ENCODE results near the gene CD2BP2.
A peak's percentile ranks its signal among the peaks of the same experiment; 100 is the strongest.
"Not testable (repeated sequence)": the region's sequence is repeated elsewhere in the genome, so short reads cannot be mapped to it uniquely, and the experiment has no call there.

CD2BP2 gene

GRCh38 chr16:30398661-30399434, 43.7 kb upstream of the CD2BP2 start:
- Histone ChIP-seq H3K79me2 (ENCODE audit: low read length) (peaks cover 25% of the 10 kb centered on the region), H3K36me3 (replicated peaks; ENCODE audit: insufficient read depth, low read length) (0 out of 2 replicates have a peak, but pooled peaks cover 2% of the 10 kb centered on the region), H2AFZ (ENCODE audit: low read length) (no peak overlapping the region), H3K4me2 (ENCODE audit: low read depth, low read length) (no peak overlapping the region), H3K4me1 (ENCODE audit: low read length) (0 out of 2 replicates have a peak, but pooled peaks cover 4% of the 10 kb centered on the region), H4K20me1 (ENCODE audit: insufficient read depth, low read length) (no peaks in the 10 kb centered on the region), H3K9me3 (replicated peaks; ENCODE audit: insufficient read depth, low read length) (no peaks in the 10 kb centered on the region), H3F3A (ENCODE audit: insufficient read depth, low read length) (peaks cover 29% of the 10 kb centered on the region), H3K27me3 (replicated peaks; ENCODE audit: insufficient read depth, low read length) (no peaks in the 10 kb centered on the region), H3K9ac (ENCODE audit: low read length) (no peak overlapping the region), H3K9me2 (replicated peaks; ENCODE audit: insufficient read depth, low read length) (no peaks in the 10 kb centered on the region), H3K4me3 (ENCODE audit: low read length) (no peak overlapping the region), H3K27ac (ENCODE audit: low read length) (no peak overlapping the region)
- DNase-seq = no peak
- no peak for TF ChIP-seq CTCF (IDR thresholded peaks at IDR 0.05; ENCODE audit: low read length)
- TF ChIP-seq EZH2 (optimal IDR thresholded peaks at IDR 0.05; ENCODE audit: low read depth, low read length) = no peak
- no peak for TF ChIP-seq EZH2phosphoT487 (IDR thresholded peaks at IDR 0.05; ENCODE audit: low read length)

- no peaks in the 10 kb centered on the region for H3K9me3 ChIP-seq (replicated peaks; ENCODE audit: insufficient read depth, low read length)
- no peak for DNase-seq
- H3K4me2 ChIP-seq (ENCODE audit: low read depth, low read length) = no peak overlapping the region
- H3F3A ChIP-seq (ENCODE audit: insufficient read depth, low read length) = peaks cover 29% of the 10 kb centered on the region
- H2AFZ ChIP-seq (ENCODE audit: low read length) = no peak overlapping the region
- no peak overlapping the region for H3K4me3 ChIP-seq (ENCODE audit: low read length)
- no peaks in the 10 kb centered on the region for H4K20me1 ChIP-seq (ENCODE audit: insufficient read depth, low read length)
- H3K4me1 ChIP-seq (ENCODE audit: low read length) = 0 out of 2 replicates have a peak, but pooled peaks cover 4% of the 10 kb centered on the region
- 0 out of 2 replicates have a peak, but pooled peaks cover 2% of the 10 kb centered on the region for H3K36me3 ChIP-seq (replicated peaks; ENCODE audit: insufficient read depth, low read length)
- no peak overlapping the region for H3K27ac ChIP-seq (ENCODE audit: low read length)
- peaks cover 25% of the 10 kb centered on the region for H3K79me2 ChIP-seq (ENCODE audit: low read length)
- no peaks in the 10 kb centered on the region for H3K27me3 ChIP-seq (replicated peaks; ENCODE audit: insufficient read depth, low read length)
- no peak for TF ChIP-seq EZH2 (optimal IDR thresholded peaks at IDR 0.05; ENCODE audit: low read depth, low read length)
- TF ChIP-seq CTCF (IDR thresholded peaks at IDR 0.05; ENCODE audit: low read length) = no peak
- no peak for TF ChIP-seq EZH2phosphoT487 (IDR thresholded peaks at IDR 0.05; ENCODE audit: low read length)
- no peaks in the 10 kb centered on the region for H3K9me2 ChIP-seq (replicated peaks; ENCODE audit: insufficient read depth, low read length)
- H3K9ac ChIP-seq (ENCODE audit: low read length) = no peak overlapping the region
Measured at GRCh38 chr16:30397776-30398660, 42.9 kb upstream of the CD2BP2 start.

GRCh38 chr16:30397056-30397455, 41.9 kb upstream of the CD2BP2 start:
- H3K9me3 ChIP-seq (replicated peaks; ENCODE audit: insufficient read depth, low read length) = no peaks in the 10 kb centered on the region
- TF ChIP-seq CTCF (IDR thresholded peaks at IDR 0.05; ENCODE audit: low read length) (no peak), EZH2 (optimal IDR thresholded peaks at IDR 0.05; ENCODE audit: low read depth, low read length) (no peak), EZH2phosphoT487 (IDR thresholded peaks at IDR 0.05; ENCODE audit: low read length) (no peak)
- no peak overlapping the region for H3K4me3 ChIP-seq (ENCODE audit: low read length)
- no peaks in the 10 kb centered on the region for H3K27me3 ChIP-seq (replicated peaks; ENCODE audit: insufficient read depth, low read length)
- H3K4me1 ChIP-seq (ENCODE audit: low read length) = 0 out of 2 replicates have a peak, but pooled peaks cover 4% of the 10 kb centered on the region
- H3K9ac ChIP-seq (ENCODE audit: low read length) = no peak overlapping the region
- 0 out of 2 replicates have a peak, but pooled peaks cover 2% of the 10 kb centered on the region for H3K36me3 ChIP-seq (replicated peaks; ENCODE audit: insufficient read depth, low read length)
- H3K9me2 ChIP-seq (replicated peaks; ENCODE audit: insufficient read depth, low read length) = no peaks in the 10 kb centered on the region
- no peak for DNase-seq
- no peak overlapping the region for H2AFZ ChIP-seq (ENCODE audit: low read length)
- H3K79me2 ChIP-seq (ENCODE audit: low read length) = peaks cover 25% of the 10 kb centered on the region
- no peak overlapping the region for H3K27ac ChIP-seq (ENCODE audit: low read length)
- H4K20me1 ChIP-seq (ENCODE audit: insufficient read depth, low read length) = no peaks in the 10 kb centered on the region
- H3K4me2 ChIP-seq (ENCODE audit: low read depth, low read length) = no peak overlapping the region; the same call in 1 of the 2 replicates
- peaks cover 29% of the 10 kb centered on the region for H3F3A ChIP-seq (ENCODE audit: insufficient read depth, low read length)

GRCh38 chr16:30396627-30397026, 41.5 kb upstream of the CD2BP2 start:
- not testable (repeated sequence) for H3K9me2 ChIP-seq (replicated peaks; ENCODE audit: insufficient read depth, low read length); H3K4me1 ChIP-seq (ENCODE audit: low read length); DNase-seq; H3K27ac ChIP-seq (ENCODE audit: low read length); H3K27me3 ChIP-seq (replicated peaks; ENCODE audit: insufficient read depth, low read length); H3K36me3 ChIP-seq (replicated peaks; ENCODE audit: insufficient read depth, low read length); H3K9me3 ChIP-seq (replicated peaks; ENCODE audit: insufficient read depth, low read length); H3K9ac ChIP-seq (ENCODE audit: low read length); H4K20me1 ChIP-seq (ENCODE audit: insufficient read depth, low read length); H2AFZ ChIP-seq (ENCODE audit: low read length)
- H3K4me3 ChIP-seq (ENCODE audit: low read length) = peak overlapping the region; percentile 97
- H3F3A ChIP-seq (ENCODE audit: insufficient read depth, low read length) = peaks cover 29% of the 10 kb centered on the region
- peak overlapping the region; percentile 87 for H3K4me2 ChIP-seq (ENCODE audit: low read depth, low read length)
- H3K79me2 ChIP-seq (ENCODE audit: low read length) = peaks cover 25% of the 10 kb centered on the region
